Measurements from ENCODE around the gene OR9I1.

Gene OR9I1, protein sequence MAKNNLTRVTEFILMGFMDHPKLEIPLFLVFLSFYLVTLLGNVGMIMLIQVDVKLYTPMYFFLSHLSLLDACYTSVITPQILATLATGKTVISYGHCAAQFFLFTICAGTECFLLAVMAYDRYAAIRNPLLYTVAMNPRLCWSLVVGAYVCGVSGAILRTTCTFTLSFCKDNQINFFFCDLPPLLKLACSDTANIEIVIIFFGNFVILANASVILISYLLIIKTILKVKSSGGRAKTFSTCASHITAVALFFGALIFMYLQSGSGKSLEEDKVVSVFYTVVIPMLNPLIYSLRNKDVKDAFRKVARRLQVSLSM

DNA sequence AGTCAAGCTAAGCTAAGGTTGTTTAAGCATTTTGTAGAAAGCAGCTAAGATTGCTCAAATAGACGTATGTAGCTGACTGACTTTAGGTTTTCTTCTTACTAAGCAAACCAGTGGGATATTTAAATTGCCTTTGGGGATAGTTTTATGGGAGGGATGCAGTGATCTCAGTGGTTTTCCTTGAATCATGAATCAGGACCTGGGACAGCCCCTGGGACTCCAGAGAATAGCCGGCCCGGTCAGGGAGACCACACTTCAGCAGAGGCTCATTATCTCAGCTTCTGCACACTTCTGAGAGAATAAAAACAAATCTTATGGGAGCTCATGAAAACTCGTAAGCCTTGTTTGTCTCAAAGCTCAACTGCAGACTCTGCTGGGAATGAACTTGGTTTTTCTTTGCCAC lies at the start of gene OR9I1:
TSS of gene OR9I1 (minus strand) at position 62 of the 400 bp plus-strand sequence. CDS start 6,086 bp downstream, outside the sequence.
- Histone ChIP-seq H3K27me3 (ENCODE audit: insufficient read depth, low read length) (no peaks in the 10 kb centered on the region), H3K4me3 (ENCODE audit: low read length) (no peak within 1 kb of the TSS), H3K36me3 (ENCODE audit: insufficient read depth, low read length) (no peaks in the 10 kb centered on the region), H3K4me1 (ENCODE audit: insufficient read depth, low read length) (no peaks in the 10 kb centered on the region), H3K9me3 (ENCODE audit: low read length) (no peaks in the 10 kb centered on the region), H2AFZ (ENCODE audit: low read depth, low read length) (no peak within 1 kb of the TSS)

DNA sequence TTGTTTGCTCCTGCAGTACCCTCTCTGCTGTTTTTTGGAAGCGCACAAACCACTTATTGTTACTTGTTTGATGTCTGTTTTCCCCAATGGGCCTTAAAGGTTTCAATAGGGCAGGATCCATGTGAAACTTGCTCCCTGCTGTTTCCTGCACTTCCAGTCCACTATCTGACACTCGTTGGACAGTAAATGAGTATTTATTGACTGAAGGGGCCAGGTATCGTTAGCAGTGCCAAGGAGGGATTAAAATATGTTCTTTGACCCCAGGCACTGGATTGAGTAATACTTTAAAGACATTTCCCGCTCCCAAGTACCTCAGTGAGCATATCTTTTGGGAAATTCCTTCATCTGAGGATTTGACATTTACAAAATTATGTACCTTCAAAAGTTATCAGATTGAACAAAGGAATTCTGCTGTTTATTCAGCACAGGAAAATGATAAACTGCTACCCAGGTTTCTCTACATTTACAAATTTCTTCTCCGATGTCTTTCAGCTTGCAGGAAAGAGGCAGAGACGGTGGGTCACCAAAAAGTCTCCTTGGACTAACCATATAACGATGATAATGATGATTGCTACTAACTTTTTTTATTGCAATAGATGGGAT lies 40.3 kb upstream of the OR9I1 start:
- no peak overlapping the region for H3K4me3 ChIP-seq (ENCODE audit: low read length)
- H3K4me1 ChIP-seq (ENCODE audit: insufficient read depth, low read length) = no peaks in the 10 kb centered on the region
- no peaks in the 10 kb centered on the region for H3K9me3 ChIP-seq (ENCODE audit: low read length)
- peaks cover 2% of the 10 kb centered on the region for H3K27me3 ChIP-seq (ENCODE audit: insufficient read depth, low read length)
- no peaks in the 10 kb centered on the region for H3K36me3 ChIP-seq (ENCODE audit: insufficient read depth, low read length)
- no peak overlapping the region for H2AFZ ChIP-seq (ENCODE audit: low read depth, low read length)

DNA sequence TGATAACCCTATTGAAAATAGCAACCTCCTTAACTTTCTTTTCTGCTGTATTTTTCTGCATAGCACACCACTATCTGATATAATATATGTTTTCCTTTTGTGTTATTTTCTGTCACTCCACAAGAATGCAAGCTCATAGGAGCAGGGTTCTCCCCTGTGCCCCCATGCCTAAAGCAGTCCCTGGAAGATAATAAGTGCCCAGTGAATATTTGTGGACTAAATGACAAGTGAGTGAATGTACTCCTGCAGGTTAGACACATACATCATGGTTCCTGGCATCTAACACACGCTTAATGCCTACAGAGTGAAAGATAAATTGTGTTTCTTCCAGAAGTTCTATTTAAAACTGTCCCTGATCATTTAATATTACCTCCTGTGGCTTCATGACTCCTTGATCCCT lies 39.7 kb upstream of the OR9I1 start:
- H3K9me3 ChIP-seq (ENCODE audit: low read length) = no peaks in the 10 kb centered on the region
- no peak overlapping the region for H2AFZ ChIP-seq (ENCODE audit: low read depth, low read length)

DNA sequence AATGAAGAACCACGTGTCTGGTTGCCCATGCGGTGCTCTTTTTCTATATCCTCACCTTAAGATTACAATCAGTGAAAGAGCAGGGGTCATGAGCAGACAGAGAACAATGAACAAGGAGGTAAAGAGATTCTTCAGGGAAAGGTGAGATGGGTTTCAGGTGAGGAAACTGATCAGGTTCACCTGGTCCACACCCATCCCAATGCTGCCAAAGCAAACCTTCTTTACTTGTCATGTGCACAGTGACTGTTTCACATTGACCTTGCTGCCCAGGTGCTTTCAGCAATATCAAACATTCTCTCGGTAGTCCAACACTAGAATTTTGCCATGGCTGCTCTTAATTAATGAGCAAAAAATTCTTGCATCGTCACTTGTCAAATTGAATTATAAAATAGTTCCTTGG lies 39.1 kb upstream of the OR9I1 start:
- Histone ChIP-seq H3K36me3 (ENCODE audit: insufficient read depth, low read length) (no peaks in the 10 kb centered on the region), H2AFZ (ENCODE audit: low read depth, low read length) (no peak overlapping the region), H3K9me3 (ENCODE audit: low read length) (no peaks in the 10 kb centered on the region), H3K27me3 (ENCODE audit: insufficient read depth, low read length) (peaks cover 2% of the 10 kb centered on the region), H3K4me3 (ENCODE audit: low read length) (no peak overlapping the region), H3K4me1 (ENCODE audit: insufficient read depth, low read length) (no peaks in the 10 kb centered on the region)

More for the DNA sequence above, 39.7 kb upstream of the OR9I1 start:
- no peaks in the 10 kb centered on the region for H3K4me1 ChIP-seq (ENCODE audit: insufficient read depth, low read length)
- no peaks in the 10 kb centered on the region for H3K36me3 ChIP-seq (ENCODE audit: insufficient read depth, low read length)
- no peak overlapping the region for H3K4me3 ChIP-seq (ENCODE audit: low read length)
- peaks cover 2% of the 10 kb centered on the region for H3K27me3 ChIP-seq (ENCODE audit: insufficient read depth, low read length)

DNA sequence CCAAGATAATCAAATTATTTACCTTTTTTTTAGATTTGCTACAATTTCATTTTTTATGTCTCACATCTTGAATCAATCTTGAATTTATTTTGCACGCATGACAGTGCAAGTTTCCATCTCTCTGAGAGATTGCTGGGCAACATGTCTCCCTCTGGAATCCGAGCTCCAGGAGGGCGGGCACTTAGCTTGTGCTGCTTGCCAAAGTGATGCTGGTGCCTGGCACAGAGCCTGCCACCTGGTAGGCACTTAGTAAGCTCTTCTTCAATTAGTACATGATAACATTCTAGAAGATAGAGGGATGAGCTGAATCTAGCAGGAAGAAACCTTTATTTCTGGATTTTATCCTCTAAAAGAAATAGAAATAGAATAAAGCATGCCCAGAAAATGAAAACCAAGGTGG lies 27.5 kb upstream of the OR9I1 start:
- no peaks in the 10 kb centered on the region for H3K9me3 ChIP-seq (ENCODE audit: low read length)
- no peaks in the 10 kb centered on the region for H3K36me3 ChIP-seq (ENCODE audit: insufficient read depth, low read length)
- H2AFZ ChIP-seq (ENCODE audit: low read depth, low read length) = no peak overlapping the region
- no peaks in the 10 kb centered on the region for H3K27me3 ChIP-seq (ENCODE audit: insufficient read depth, low read length)
- H3K4me3 ChIP-seq (ENCODE audit: low read length) = no peak overlapping the region
- H3K4me1 ChIP-seq (ENCODE audit: insufficient read depth, low read length) = no peaks in the 10 kb centered on the region

DNA sequence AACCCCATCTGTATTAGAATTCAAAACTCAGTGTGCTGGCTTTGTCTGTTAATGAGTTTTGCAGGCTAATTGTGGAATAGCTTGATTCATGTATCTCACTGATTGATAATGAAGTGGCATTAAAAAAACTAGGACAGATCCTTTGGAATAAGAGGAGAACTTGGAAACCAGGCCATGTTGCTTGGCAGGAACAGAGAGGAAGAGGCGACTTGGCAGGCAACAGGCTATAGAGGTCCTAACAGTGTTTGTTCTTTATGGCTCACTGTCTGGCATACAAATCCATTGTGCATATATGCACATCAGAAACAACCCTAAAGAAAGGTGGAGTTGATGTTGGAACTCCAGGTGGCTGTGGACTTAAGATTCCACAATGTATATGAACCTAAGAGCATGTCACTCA lies 17.4 kb upstream of the OR9I1 start:
- Histone ChIP-seq H3K27me3 (ENCODE audit: insufficient read depth, low read length) (no peaks in the 10 kb centered on the region), H3K36me3 (ENCODE audit: insufficient read depth, low read length) (no peaks in the 10 kb centered on the region), H2AFZ (ENCODE audit: low read depth, low read length) (no peak overlapping the region), H3K4me1 (ENCODE audit: insufficient read depth, low read length) (no peaks in the 10 kb centered on the region), H3K9me3 (ENCODE audit: low read length) (no peaks in the 10 kb centered on the region), H3K4me3 (ENCODE audit: low read length) (no peak overlapping the region)

DNA sequence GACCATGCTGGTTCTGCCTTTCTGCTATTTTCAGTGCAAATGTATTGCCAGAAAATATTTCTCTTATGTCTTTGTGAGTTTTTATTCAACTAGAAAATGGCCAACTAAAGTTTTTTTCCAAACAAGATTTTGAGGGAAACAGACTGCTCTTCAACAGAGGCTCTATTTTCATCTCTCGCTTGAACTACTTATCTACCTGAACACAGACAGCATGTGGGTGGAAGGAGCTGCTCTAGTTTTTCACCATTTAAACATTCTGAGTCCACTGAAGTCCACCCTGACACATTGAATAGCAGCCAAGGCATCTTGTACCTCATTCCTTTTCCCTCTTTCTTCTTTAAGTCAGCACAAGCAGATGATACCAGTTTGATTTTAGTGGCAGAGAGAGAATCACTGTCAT lies 9.8 kb upstream of the OR9I1 start:
- Histone ChIP-seq H3K4me1 (ENCODE audit: insufficient read depth, low read length) (no peaks in the 10 kb centered on the region), H3K36me3 (ENCODE audit: insufficient read depth, low read length) (no peaks in the 10 kb centered on the region), H3K4me3 (ENCODE audit: low read length) (no peak overlapping the region), H3K9me3 (ENCODE audit: low read length) (no peaks in the 10 kb centered on the region), H2AFZ (ENCODE audit: low read depth, low read length) (no peak overlapping the region), H3K27me3 (ENCODE audit: insufficient read depth, low read length) (no peaks in the 10 kb centered on the region)

DNA sequence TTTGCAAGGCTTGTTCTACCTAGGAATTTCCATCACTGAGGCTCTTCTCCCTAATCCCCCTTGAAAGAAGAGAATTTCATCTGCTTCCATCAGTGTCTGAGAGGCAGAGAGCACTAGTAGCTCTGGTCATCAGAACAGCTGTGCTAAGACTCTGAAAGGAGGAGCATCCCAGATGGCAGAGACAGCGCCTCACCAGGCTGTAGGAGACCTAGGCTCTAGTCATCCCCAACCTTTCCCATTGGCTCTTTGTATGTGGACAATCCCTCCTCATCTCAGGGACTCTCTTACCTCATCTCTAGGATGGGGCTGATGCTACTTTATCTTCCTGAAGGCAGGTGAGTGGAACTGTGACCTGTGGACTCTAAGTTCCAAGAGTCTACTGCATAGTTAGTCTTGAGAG lies 8.8 kb upstream of the OR9I1 start:
- no peaks in the 10 kb centered on the region for H3K9me3 ChIP-seq (ENCODE audit: low read length)
- no peaks in the 10 kb centered on the region for H3K27me3 ChIP-seq (ENCODE audit: insufficient read depth, low read length)
- H2AFZ ChIP-seq (ENCODE audit: low read depth, low read length) = no peak overlapping the region
- no peaks in the 10 kb centered on the region for H3K36me3 ChIP-seq (ENCODE audit: insufficient read depth, low read length)
- no peaks in the 10 kb centered on the region for H3K4me1 ChIP-seq (ENCODE audit: insufficient read depth, low read length)
- no peak overlapping the region for H3K4me3 ChIP-seq (ENCODE audit: low read length)

DNA sequence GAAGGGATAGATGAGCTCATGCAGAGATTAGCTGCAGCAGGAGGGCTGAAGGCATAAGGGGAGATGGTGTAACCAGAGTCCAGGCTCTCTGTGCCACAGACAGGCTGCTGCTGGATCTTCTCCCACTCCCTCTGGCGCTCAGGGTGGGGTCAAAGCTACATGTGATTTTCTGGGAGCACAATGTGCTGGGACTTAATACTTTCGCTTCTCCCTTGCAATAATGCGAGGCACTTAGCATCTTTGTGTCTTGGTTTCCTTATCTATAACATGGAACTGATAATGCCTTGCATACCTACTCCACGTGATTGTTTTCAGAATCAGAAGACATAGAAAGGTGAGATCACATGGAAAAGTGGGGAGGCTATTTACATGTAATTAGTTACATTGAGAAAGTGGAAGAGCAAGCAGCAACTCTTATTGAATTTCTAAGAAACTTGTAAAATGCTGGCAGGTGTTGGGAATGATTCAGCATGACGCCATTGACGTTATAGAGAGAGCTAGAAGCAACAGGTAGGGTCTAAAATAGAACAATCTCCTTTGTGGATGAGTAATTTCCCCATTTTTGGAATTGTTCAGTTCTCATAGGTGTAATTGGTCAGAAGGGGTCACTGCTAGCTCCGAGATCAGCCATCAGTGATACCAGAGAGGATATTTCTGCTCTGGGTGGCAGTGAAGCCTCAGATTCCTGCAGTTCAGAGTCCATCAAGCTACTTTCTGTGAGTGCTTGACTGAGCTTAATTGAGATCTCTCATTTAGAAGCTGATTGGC lies 8.2 kb upstream of the OR9I1 start:
- no peaks in the 10 kb centered on the region for H3K27me3 ChIP-seq (ENCODE audit: insufficient read depth, low read length)

DNA sequence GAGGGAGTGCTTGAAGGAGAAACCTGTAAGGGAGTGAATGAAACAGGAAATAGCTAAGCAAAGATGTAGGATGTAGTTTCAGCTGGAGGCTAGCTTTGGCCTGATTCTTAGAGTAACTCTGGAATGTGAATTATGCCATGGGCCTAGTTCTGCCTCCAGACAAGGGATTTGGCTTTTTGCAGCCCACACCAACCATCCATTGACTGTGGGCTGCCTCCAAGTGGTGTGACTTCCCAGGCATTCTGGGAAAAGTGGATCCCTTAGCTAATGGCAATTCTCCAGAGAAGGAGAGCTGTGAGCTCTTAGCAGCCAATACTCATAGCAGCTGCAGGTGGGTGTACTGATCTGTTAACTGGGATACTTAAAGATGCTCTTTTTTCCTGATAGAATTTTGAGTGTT lies 2.0 kb upstream of the OR9I1 start:
- no peaks in the 10 kb centered on the region for H3K9me3 ChIP-seq (ENCODE audit: low read length)
- no peak overlapping the region for H3K4me3 ChIP-seq (ENCODE audit: low read length)
- no peak overlapping the region for H2AFZ ChIP-seq (ENCODE audit: low read depth, low read length)
- H3K36me3 ChIP-seq (ENCODE audit: insufficient read depth, low read length) = no peaks in the 10 kb centered on the region
- H3K27me3 ChIP-seq (ENCODE audit: insufficient read depth, low read length) = no peaks in the 10 kb centered on the region
- H3K4me1 ChIP-seq (ENCODE audit: insufficient read depth, low read length) = no peaks in the 10 kb centered on the region

More for the DNA sequence above, 8.2 kb upstream of the OR9I1 start:
- H3K9me3 ChIP-seq (ENCODE audit: low read length) = no peaks in the 10 kb centered on the region
- H3K36me3 ChIP-seq (ENCODE audit: insufficient read depth, low read length) = no peaks in the 10 kb centered on the region
- no peak overlapping the region for H2AFZ ChIP-seq (ENCODE audit: low read depth, low read length)
- no peak overlapping the region for H3K4me3 ChIP-seq (ENCODE audit: low read length)
- H3K4me1 ChIP-seq (ENCODE audit: insufficient read depth, low read length) = no peaks in the 10 kb centered on the region

DNA sequence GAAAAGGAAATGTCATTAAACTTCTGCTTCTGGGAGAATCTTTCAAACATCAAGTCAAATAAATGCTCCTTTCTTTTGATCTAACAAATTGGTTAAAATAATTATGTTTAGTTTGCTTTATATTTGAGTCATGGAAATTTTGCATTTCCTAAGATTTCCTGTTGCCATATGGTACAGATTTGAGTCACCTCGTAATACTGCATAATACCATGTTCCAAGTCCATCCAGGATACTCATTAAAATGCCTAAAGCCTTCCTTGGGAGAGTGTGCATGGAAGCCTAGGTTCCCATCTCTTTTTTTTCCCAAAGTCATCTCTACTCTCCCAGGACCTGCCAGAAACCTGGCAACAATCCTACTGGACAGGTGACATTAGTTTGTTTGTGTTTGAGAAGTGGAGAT lies 4.2 kb downstream of the OR9I1 start:
- Histone ChIP-seq H3K4me1 (ENCODE audit: insufficient read depth, low read length) (no peaks in the 10 kb centered on the region), H3K36me3 (ENCODE audit: insufficient read depth, low read length) (no peaks in the 10 kb centered on the region), H3K4me3 (ENCODE audit: low read length) (no peak overlapping the region), H2AFZ (ENCODE audit: low read depth, low read length) (no peak overlapping the region), H3K27me3 (ENCODE audit: insufficient read depth, low read length) (no peaks in the 10 kb centered on the region), H3K9me3 (ENCODE audit: low read length) (no peaks in the 10 kb centered on the region)

DNA sequence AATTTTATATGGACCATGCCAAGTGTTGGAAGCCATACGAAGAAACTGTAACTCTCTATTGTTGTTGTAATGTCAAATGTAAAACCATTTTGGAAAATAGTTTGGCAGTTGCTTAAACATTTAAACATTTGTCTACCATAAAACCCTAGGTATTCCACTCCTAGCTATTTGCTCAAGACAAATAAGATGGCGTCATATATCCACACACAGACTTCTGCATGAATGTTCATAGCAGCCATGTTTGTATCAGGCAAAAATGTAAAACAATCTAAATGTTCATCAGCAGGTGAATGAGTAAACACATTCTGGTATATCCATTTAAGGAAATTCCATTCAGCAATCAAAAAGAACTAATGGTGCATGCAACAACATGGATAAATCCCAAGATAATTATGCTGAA lies 27.9 kb downstream of the OR9I1 start:
- Histone ChIP-seq H3K27me3 (ENCODE audit: insufficient read depth, low read length) (no peaks in the 10 kb centered on the region), H2AFZ (ENCODE audit: low read depth, low read length) (no peak overlapping the region), H3K4me1 (ENCODE audit: insufficient read depth, low read length) (no peaks in the 10 kb centered on the region), H3K9me3 (ENCODE audit: low read length) (no peaks in the 10 kb centered on the region), H3K4me3 (ENCODE audit: low read length) (no peak overlapping the region), H3K36me3 (ENCODE audit: insufficient read depth, low read length) (no peaks in the 10 kb centered on the region)

DNA sequence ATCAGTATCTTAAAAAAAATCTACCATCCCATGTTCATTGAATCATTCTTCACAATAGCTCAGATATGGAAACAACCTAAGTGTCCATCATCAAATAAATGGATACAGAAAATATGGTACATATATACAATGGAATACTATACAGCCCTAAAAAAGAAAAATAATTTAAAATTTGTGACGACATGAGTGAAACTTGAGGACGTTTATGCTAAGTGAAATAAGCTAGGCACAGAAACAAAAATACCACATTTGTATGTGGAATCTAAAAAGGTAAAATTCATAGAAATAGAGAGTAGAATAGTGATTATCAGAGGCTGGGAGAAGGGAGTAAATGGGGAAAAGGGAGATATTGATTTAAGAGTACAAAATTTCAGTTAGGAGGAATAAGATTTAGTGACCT lies 38.8 kb downstream of the OR9I1 start:
- Histone ChIP-seq H2AFZ (ENCODE audit: low read depth, low read length) (no peak overlapping the region), H3K36me3 (ENCODE audit: insufficient read depth, low read length) (no peaks in the 10 kb centered on the region), H3K4me1 (ENCODE audit: insufficient read depth, low read length) (no peaks in the 10 kb centered on the region), H3K4me3 (ENCODE audit: low read length) (no peak overlapping the region), H3K9me3 (ENCODE audit: low read length) (no peaks in the 10 kb centered on the region), H3K27me3 (ENCODE audit: insufficient read depth, low read length) (no peaks in the 10 kb centered on the region)
